Measurements from ENCODE around the gene LRRC32.

DNA sequence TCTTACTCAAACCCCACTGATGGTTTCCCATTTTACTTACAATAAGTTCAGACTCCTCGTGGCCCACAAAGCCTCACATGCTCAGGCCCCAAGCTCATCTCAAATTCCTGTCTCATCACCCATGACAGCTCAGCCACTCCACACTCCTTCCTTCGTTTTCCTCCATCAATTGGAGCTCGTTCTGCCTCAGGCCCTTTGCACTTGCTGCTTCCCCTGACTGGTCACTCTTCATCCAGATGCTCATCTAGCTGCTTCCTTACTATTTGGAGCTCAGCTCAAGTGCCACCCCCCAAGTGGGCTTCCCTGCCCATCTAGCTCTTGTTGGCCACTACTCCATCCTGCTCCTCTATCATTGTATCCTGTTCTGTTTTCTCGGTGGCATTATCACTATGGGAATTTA, 46.8 kb upstream of the LRRC32 start:
- TF ChIP-seq POLR2A (IDR thresholded peaks at IDR 0.05) (no peak), CTCF (IDR thresholded peaks at IDR 0.05) (no peak)

Measured in uterus (tissue), 2 donors.